Stimulated activated naive B cell treated with anti-CD40 and anti-IgM and Interleukin-4, amounts not matched to agents 10 μg/mL and 1 μg/mL and 100 μg/mL, for 72 hours (primary cell): Measurements from ENCODE around the gene NXPH2.
A peak's percentile ranks its signal among the peaks of the same experiment; 100 is the strongest.

ENCODE experiments used
- ATAC-seq, 2 donors: fragments of 150-1000 bp; cut with Tn5 transposase; replicated peaks; 2 replicates each; pipeline ENCODE4 v1.10.0; 2021; ENCODE audit warnings: moderate library complexity in 1 of 2
- DNase-seq: peaks from one replicate; pipeline ENCODE4 v3.0.0; 2021
- H3K27ac Mint-ChIP-seq: one replicate; pipeline ENCODE4 v1.8.0; 2022; ENCODE audit warnings: mild to moderate bottlenecking, mixed read lengths
- H3K27me3 Mint-ChIP-seq, 2 donors: one replicate each; pipeline ENCODE4 v1.8.0; 2022; ENCODE audit warnings: mixed read lengths in 2 of 2
- H3K36me3 Mint-ChIP-seq, 2 donors: one replicate each; pipeline ENCODE4 v1.8.0; 2022; ENCODE audit warnings: mixed read lengths in 2 of 2, mild to moderate bottlenecking in 1 of 2
- H3K4me1 Mint-ChIP-seq, 2 donors: one replicate each; pipeline ENCODE4 v1.8.0; 2022; ENCODE audit warnings: mixed read lengths in 2 of 2, mild to moderate bottlenecking in 1 of 2
- H3K4me3 Mint-ChIP-seq, 2 donors: one replicate each; pipeline ENCODE4 v1.8.0; 2022; ENCODE audit warnings: mild to moderate bottlenecking in 2 of 2, mixed read lengths in 2 of 2, moderate library complexity in 1 of 2
- H3K9me3 Mint-ChIP-seq, 2 donors: one replicate each; pipeline ENCODE4 v1.8.0; 2022; ENCODE audit warnings: mixed read lengths in 2 of 2, mild to moderate bottlenecking in 1 of 2

Gene NXPH2

DNA sequence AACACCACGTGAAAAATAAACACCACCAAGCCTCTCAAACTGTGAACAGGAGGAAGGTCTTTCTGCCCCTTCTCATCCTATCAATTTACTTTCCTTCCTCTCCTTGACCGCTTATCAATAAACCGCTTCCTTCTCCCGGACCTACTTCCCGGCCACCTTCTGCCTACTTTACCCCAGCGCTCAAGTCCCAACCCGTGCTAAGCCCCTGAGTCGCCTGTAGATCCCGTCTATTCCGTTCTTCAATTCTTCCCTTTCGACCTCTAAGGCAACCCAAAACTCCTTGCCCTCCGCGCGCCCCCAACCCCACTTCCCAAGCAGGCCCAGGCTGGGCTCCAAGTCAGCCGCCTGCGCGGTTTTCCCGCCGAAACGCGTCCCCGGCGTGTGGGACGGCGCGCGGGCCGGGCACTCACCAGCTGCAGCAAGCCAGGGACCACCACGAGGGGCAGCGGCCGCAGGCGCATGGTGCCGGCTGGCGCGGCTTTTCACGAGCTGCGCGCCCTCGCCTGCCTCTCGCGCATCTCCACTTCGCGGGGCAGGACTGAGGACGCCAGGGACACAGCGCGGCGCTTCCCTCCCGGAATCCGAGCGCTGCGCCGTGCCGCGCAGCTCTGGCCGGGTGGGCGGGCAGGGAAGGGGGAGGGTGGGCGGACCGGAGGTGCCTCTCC, at the start of gene NXPH2:
NXPH2 (minus strand) TSS at position 610 of the 665 bp plus-strand sequence; CDS start at position 461, 149 bp downstream.
- DNase-seq (no peak), ATAC-seq (no peak)
- Mint-ChIP-seq H3K36me3 (no peaks in the 10 kb centered on the region), H3K4me3 (no peak within 1 kb of the TSS), H3K4me1 (peaks cover 5 to 15% of the 10 kb centered on the region in 2 donors), H3K9me3 (no peaks in the 10 kb centered on the region), H3K27me3 (peaks cover 38 to 49% of the 10 kb centered on the region in 2 donors), H3K27ac (no peak within 1 kb of the TSS)

DNA sequence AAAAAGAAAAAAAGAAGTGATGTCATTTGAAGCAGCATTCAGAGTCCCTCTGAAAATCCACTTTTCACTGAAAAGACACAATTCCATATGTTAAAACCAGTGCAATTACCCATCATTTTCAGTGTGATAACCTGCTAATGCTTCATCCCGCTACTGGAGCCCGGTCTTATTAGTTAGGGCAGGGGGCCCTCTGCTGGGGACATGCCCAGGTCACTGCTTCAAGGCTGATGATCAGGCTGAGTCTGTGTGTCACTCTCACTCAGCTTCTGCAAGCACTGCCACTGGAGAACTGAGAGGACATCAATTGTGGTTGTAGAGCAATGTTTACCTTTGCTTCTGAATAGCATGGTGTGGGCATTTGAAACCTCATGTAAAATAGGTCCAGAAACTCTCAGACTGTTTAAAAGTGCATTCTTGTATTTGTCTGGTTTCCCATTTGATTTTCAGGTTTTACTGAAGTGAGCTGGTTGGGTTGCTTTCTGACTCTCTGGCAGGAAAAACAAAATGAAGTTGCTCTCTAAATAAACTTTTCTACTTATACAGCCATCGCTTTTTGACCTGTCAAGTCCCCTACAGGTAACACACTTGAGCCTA, 49.2 kb upstream of the NXPH2 start:
- Mint-ChIP-seq H3K36me3 (no peaks in the 10 kb centered on the region), H3K9me3 (no peaks in the 10 kb centered on the region), H3K4me3 (no peak overlapping the region), H3K4me1 (no peaks in the 10 kb centered on the region), H3K27ac (no peak overlapping the region), H3K27me3 (peaks cover 6 to 17% of the 10 kb centered on the region in 2 donors)
- ATAC-seq (peak; percentile 75 to 77), DNase-seq (no peak)

DNA sequence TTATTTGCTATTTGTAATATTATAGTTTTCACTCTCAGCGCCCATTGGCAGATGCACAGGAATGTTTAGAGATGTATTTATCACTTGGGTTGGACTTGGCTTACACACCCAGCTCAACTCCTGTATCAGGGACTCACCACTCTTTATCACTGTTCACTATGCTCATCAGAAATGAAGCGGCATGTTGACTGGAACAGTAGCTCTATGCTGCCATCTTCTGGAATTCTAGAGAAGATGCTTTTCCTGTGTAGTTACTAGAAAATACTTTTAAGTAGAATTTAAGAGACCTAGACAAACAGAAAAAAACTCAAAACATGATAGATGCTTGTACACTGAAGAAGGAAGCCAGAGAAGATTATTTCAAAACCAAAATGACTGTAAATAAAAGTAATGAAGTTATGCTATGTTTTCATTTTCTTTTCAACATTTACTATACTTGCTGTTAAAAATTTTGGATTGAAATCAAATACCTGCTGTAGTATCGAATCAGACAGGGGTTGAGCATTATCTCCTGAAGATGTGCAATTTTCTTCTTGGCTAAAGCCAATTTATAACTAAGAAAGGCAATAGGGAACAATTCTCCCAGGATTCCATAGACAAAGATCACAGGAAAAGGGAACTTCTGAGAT, 47.4 kb upstream of the NXPH2 start:
- no peak overlapping the region for H3K4me3 Mint-ChIP-seq
- DNase-seq (no peak), ATAC-seq (peak; percentile 64 to 65)
- no peaks in the 10 kb centered on the region for H3K4me1 Mint-ChIP-seq
- no peak overlapping the region for H3K27ac Mint-ChIP-seq
- no peaks in the 10 kb centered on the region for H3K36me3 Mint-ChIP-seq
- H3K9me3 Mint-ChIP-seq: no peaks in the 10 kb centered on the region
- peaks cover 6 to 22% of the 10 kb centered on the region in 2 donors for H3K27me3 Mint-ChIP-seq

DNA sequence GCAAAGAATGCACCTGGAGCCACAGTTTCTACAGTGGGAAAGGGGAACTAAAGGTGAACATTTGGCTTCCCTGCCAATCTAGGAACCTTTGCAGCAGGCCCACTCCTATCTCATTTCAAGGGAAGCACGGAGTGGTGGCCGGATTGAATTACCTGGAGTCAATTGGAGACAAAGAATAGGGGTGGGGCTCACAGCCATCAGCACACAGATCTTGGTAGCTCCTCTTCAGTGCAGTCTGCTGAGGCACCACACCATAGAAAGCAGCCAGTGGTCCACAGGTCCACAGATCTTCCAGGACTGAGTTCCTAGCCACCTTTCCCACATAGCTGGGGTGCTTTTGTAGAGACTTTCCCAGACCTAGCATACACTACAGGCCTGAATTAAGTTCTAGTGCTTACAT, 43.5 kb upstream of the NXPH2 start:
- Mint-ChIP-seq H3K36me3 (no peaks in the 10 kb centered on the region), H3K27me3 (peaks cover 6 to 22% of the 10 kb centered on the region in 2 donors), H3K27ac (no peak overlapping the region), H3K4me3 (no peak overlapping the region), H3K9me3 (no peaks in the 10 kb centered on the region), H3K4me1 (no peaks in the 10 kb centered on the region)
- ATAC-seq: no peak
- no peak for DNase-seq

DNA sequence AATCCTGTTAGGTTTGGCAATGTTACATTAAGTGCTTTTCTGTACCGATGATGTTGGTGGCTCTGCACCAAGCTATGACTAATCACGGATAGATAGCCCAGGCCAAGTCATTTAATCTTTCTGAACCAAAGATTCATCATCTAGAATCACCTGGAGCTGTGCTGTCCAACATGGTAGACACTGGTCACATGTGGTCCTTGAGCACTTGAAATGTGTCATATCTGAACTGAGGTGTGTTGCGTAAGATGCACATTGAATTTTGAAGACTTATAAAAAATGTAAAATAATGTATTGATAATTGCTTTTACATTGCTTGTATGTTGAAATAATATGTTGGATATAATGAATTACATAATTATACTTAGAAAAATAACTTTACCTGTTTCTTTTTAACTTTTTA, 39.8 kb upstream of the NXPH2 start:
- Mint-ChIP-seq H3K4me3 (no peak overlapping the region), H3K9me3 (no peaks in the 10 kb centered on the region), H3K36me3 (no peaks in the 10 kb centered on the region), H3K27ac (no peak overlapping the region), H3K4me1 (no peaks in the 10 kb centered on the region), H3K27me3 (peaks cover 0 to 8% of the 10 kb centered on the region in 2 donors)
- no peak for DNase-seq
- ATAC-seq: no peak

DNA sequence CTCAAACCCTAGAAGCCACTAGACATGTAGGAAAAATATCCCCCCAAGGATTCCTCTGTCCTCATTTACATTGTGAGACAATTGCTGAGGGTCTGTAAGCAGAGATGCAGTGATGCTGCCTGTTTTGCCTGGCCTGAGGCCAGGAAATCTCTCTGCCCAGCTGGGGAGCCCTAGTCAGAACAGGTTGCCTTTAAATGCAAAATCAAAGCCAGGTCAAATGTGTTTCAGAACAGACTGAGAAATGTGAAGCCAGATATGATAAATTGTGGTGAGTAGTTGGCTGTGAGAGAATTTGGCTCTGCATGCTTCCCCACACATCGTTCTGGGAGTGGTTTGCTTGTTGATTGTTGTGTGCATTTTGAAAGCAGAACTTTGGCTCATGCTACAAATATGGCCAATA, 38.4 kb upstream of the NXPH2 start:
- Mint-ChIP-seq H3K27me3 (peaks cover 0 to 5% of the 10 kb centered on the region in 2 donors), H3K9me3 (no peaks in the 10 kb centered on the region), H3K27ac (no peak overlapping the region), H3K36me3 (no peaks in the 10 kb centered on the region), H3K4me1 (no peaks in the 10 kb centered on the region), H3K4me3 (no peak overlapping the region)
- no peak for ATAC-seq
- DNase-seq: no peak

DNA sequence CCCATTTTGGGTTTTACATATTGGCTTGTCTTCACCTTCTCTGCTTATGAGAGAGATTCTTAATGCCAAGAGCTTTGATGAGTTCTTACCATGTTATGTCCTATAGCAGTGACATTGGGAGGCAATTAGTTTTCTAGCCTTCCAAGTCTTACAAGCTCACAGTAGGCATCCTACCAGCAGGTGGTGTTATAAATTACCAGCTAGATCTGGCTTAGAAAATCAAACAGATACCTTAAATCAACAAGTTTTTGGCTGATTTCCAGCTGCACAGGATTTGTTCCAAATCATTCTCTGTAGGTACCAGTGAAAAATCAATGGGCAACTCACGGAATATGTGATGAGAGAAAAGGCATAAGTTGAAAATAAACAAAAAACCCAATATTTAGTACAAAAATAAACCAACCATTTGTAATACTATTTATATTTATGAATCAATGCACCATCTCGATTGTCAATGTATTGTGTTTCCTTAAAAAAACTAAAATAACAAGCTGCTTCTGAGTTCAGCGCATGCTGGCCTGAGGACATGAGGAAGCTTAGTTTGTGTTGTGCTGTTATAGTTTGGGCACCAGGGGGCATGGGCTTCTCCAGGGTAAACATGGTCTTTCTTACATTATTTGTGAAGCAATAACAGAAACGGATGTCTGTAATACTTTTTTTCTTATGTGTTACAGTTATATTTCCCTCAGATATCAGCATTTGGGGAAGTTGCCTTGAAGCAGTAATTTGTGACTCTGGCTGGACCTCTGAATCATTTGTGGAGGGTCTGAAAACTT, 34.1 kb upstream of the NXPH2 start:
- no peaks in the 10 kb centered on the region for H3K4me1 Mint-ChIP-seq

DNA sequence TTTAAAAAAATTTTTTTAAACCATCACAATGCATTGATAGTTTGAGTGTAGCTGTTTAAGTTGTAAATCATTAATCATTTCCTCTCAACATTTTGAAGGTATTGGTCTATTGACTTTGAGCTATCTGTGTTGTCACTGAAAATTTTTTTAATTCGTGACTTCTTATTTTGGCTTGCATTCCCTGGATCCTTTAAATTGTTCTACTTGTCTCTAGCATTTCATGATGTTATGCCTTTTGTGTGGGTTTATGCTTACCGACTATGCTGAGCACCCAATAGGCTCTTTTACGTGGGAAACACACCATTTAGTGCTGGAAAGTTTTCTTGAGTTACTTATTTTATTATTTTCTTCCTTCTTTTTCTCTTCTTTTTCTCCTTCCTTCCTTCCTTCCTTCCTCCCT, 31.2 kb upstream of the NXPH2 start:
- peaks cover 14 to 20% of the 10 kb centered on the region in 2 donors for H3K27me3 Mint-ChIP-seq
- H3K27ac Mint-ChIP-seq: no peak overlapping the region
- DNase-seq: no peak
- H3K4me3 Mint-ChIP-seq: no peak overlapping the region
- no peaks in the 10 kb centered on the region for H3K9me3 Mint-ChIP-seq
- ATAC-seq: no peak
- no peaks in the 10 kb centered on the region for H3K4me1 Mint-ChIP-seq
- no peaks in the 10 kb centered on the region for H3K36me3 Mint-ChIP-seq

More for the DNA sequence above, 34.1 kb upstream of the NXPH2 start:
- no peaks in the 10 kb centered on the region for H3K9me3 Mint-ChIP-seq
- H3K36me3 Mint-ChIP-seq: no peaks in the 10 kb centered on the region
- peaks cover 14 to 20% of the 10 kb centered on the region in 2 donors for H3K27me3 Mint-ChIP-seq
- H3K27ac Mint-ChIP-seq: no peak overlapping the region
- H3K4me3 Mint-ChIP-seq: no peak overlapping the region
- DNase-seq: no peak
- ATAC-seq: peak; percentile 44 to 46

DNA sequence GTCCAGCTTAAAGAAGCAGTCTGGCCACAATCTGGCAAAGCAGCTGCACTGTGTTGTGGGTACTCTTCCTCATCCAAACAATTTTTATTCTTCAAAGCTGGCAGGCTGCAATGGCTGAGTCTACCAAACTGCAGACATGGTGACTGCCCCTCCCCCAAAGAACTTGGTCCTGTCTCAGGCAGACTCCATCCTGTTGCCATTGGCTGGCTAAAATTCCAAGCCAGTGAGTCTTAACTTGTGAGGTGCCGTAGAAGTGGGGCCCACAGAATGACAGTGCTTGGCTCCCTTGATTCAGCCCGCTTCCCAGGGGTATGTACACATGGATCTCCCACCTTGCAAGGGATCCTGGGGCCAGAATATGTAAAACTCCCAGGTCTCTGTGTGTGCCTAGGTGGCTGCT, 14.5 kb upstream of the NXPH2 start:
- DNase-seq (no peak), ATAC-seq (no peak)
- Mint-ChIP-seq H3K36me3 (no peaks in the 10 kb centered on the region), H3K4me3 (no peak overlapping the region), H3K9me3 (peaks cover 3 to 10% of the 10 kb centered on the region in 2 donors), H3K4me1 (no peaks in the 10 kb centered on the region), H3K27ac (no peak overlapping the region), H3K27me3 (peaks cover 34 to 37% of the 10 kb centered on the region in 2 donors)

DNA sequence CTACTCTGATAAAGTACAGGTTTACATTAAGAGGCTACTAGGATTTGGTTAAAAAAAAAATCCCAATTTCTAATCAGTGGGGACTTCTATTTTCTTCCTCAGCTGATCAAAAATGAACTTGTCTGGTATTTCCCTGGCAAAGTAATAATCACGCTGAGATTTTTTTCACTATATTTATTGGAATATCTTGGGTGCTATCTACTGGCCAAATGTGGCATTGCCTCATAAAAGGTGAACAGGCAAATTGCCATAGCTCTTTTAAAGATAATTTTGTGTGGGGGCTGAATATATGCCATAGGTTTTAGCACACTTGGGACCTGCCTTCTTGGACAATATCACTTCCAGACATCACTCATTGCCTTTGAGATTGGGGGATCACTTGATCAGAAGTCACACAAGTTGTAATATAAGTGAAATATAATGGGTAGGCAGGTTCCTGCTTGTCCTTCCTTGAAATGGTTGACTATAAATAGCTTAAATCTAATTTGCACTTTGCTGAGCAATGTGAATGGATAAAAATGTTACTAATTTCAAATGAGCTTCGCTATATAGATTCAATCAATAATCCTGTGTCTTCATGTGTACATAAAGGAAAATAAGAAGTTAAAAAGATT, 7.0 kb upstream of the NXPH2 start:
- peaks cover 22 to 29% of the 10 kb centered on the region in 2 donors for H3K27me3 Mint-ChIP-seq
- no peak overlapping the region for H3K27ac Mint-ChIP-seq
- H3K9me3 Mint-ChIP-seq: no peaks in the 10 kb centered on the region
- H3K4me1 Mint-ChIP-seq: no peaks in the 10 kb centered on the region
- H3K36me3 Mint-ChIP-seq: no peaks in the 10 kb centered on the region
- no peak for ATAC-seq
- no peak overlapping the region for H3K4me3 Mint-ChIP-seq
- DNase-seq: no peak

DNA sequence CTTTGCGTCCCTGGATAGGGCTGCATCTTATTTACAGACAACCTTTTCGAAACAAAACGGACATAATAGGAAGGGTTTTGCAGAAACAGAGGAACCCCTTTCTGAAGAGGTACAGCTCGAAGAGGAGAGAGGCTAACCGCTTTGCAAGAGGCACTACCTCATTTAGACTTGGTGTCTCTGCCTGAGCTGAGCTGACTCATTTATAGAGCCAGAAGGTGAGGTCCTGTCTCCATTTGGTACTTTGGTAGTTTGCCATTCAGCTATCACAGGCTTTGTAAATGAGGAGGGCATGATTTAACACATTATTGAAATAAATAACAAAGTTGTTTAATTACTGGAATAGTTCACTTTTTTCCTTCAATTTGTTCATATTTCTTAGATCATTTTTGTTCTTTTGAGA, 2.2 kb upstream of the NXPH2 start:
- ATAC-seq: peak in 1 of 2 donors; percentile 57
- H3K36me3 Mint-ChIP-seq: no peaks in the 10 kb centered on the region
- H3K4me1 Mint-ChIP-seq: peaks cover 5 to 15% of the 10 kb centered on the region in 2 donors
- no peak overlapping the region for H3K4me3 Mint-ChIP-seq
- peaks cover 38 to 49% of the 10 kb centered on the region in 2 donors for H3K27me3 Mint-ChIP-seq
- no peak for DNase-seq
- H3K27ac Mint-ChIP-seq: no peak overlapping the region
- H3K9me3 Mint-ChIP-seq: no peaks in the 10 kb centered on the region

DNA sequence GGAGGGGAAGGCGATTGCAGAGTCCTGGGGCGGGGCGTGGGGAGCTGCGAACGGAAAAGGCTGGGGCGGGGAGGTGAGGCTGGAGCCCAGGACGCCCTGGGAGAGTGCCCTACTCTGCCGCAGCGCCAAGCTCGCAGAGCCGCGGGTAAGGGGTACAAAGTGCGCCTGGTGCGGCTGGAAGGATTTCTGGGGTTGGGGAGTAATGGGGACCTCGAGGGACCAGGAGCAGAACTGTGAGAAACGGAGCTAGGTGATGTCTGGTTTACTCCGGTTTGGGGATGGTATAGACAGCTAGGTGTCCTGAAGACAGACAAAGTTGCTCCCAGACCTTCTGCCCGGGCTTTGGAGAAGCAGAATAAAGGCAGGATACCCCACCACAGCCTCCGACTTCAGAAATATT, 718 bp upstream of the NXPH2 start:
- Mint-ChIP-seq H3K9me3 (no peaks in the 10 kb centered on the region), H3K4me1 (peaks cover 5 to 15% of the 10 kb centered on the region in 2 donors), H3K27me3 (peaks cover 38 to 49% of the 10 kb centered on the region in 2 donors), H3K4me3 (no peak overlapping the region), H3K36me3 (no peaks in the 10 kb centered on the region), H3K27ac (no peak overlapping the region)
- no peak for DNase-seq
- ATAC-seq: no peak

DNA sequence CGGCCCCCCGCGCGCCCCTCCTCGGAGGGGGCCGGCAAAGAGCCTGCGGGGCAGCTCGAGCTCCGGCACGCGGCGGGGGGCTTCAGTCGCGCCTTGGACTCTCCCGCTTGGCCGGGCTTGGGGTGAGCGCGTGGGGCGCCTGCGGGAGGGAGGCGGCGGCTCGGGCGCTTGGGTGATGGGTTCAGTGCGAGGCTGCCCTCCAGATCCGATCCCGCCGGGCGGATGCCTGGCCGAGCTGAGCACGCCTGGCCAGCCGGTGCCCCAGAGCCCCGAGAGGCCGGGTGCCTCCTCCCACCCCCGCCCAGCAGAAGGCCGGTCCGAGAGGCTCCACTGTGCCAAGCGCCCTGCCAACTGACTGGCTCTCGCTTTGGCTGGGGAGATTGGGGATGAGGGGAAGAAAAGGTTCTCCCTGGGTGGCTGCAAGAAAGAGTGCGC, 273 bp upstream of the NXPH2 start:
- Mint-ChIP-seq H3K4me1 (peaks cover 5 to 15% of the 10 kb centered on the region in 2 donors), H3K9me3 (no peaks in the 10 kb centered on the region), H3K27me3 (peaks cover 38 to 49% of the 10 kb centered on the region in 2 donors), H3K4me3 (no peak overlapping the region), H3K36me3 (no peaks in the 10 kb centered on the region), H3K27ac (no peak overlapping the region)
- ATAC-seq (no peak), DNase-seq (no peak)

DNA sequence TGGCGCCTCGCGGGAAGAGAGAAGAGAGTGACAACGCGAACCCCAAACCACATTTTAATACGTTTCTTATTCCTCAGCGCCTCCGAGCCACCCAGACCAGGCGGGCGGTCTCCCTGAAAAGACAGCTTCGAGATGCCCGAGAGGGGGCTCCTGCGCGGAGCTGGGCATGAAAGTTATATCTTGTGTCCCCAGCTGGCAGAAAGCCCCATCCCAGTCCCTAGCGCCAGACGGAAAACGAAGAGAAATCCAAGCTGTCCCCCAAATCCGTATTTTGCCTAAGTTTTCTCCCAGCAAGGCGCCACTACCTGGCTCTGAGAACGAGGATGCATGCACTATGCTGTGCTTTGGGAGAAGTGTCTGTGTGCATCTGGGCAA, 797 bp downstream of the NXPH2 start:
- no peak for ATAC-seq

More for the DNA sequence above, 797 bp downstream of the NXPH2 start:
- Mint-ChIP-seq H3K9me3 (no peaks in the 10 kb centered on the region), H3K36me3 (no peaks in the 10 kb centered on the region), H3K4me3 (no peak overlapping the region), H3K27ac (no peak overlapping the region), H3K4me1 (peaks cover 5 to 15% of the 10 kb centered on the region in 2 donors), H3K27me3 (peaks cover 38 to 49% of the 10 kb centered on the region in 2 donors)
- no peak for DNase-seq
